Smooth muscle cell (in vitro differentiated cells): ENCODE measurements around the gene FGF21. TPM values are rescaled to one million over a fixed set of nuclear protein-coding genes. Genes with fewer than 3 reads are reported as not detected.
A peak's percentile ranks its signal among the peaks of the same experiment; 100 is the strongest.

ENCODE experiments used
- DNase-seq: peaks from one replicate; lab custom pipeline; 2025; ENCODE audit not compliant: unreplicated experiment; lab: John Stamatoyannopoulos, UW
- H2AFZ ChIP-seq: fragments of 200-600 bp; sonication (generic); 2 replicates; pipeline ENCODE4 v1.6.0; 2016; ENCODE audit warnings: antibody characterized with exemption, low read depth, mild to moderate bottlenecking
- H3F3A ChIP-seq: fragments of 200-600 bp; sonication (generic); 2 replicates; pipeline ENCODE4 v1.6.0; 2017; ENCODE audit warnings: antibody characterized with exemption, low read depth
- H3K27ac ChIP-seq: fragments of 200-600 bp; sonication (generic); 2 replicates; pipeline ENCODE4 v1.5.1; 2016; ENCODE audit warnings: low read depth, mild to moderate bottlenecking
- H3K27me3 ChIP-seq: fragments of 200-600 bp; sonication (generic); 2 replicates; pipeline ENCODE4 v1.6.1; 2016; ENCODE audit warnings: low read depth, mild to moderate bottlenecking
- H3K36me3 ChIP-seq: fragments of 200-600 bp; sonication (generic); 2 replicates; pipeline ENCODE4 v1.5.1; 2016; ENCODE audit warnings: low read depth
- H3K4me1 ChIP-seq: fragments of 200-600 bp; sonication (generic); 2 replicates; pipeline ENCODE4 v1.5.1; 2016; ENCODE audit warnings: low read depth
- H3K4me2 ChIP-seq: fragments of 200-600 bp; sonication (generic); 2 replicates; pipeline ENCODE4 v1.6.0; 2016; ENCODE audit warnings: mild to moderate bottlenecking
- H3K4me3 ChIP-seq: fragments of 200-600 bp; sonication (generic); 2 replicates; pipeline ENCODE4 v1.5.1; 2016; ENCODE audit warnings: mild to moderate bottlenecking
- H3K79me2 ChIP-seq: fragments of 200-600 bp; sonication (generic); 2 replicates; pipeline ENCODE4 v1.6.0; 2016; ENCODE audit warnings: low read depth, mild to moderate bottlenecking
- H3K9ac ChIP-seq: fragments of 200-600 bp; sonication (generic); 2 replicates; pipeline ENCODE4 v1.6.0; 2016; ENCODE audit warnings: low read depth
- H3K9me3 ChIP-seq: fragments of 200-600 bp; sonication (generic); replicated peaks from 2 replicates; pipeline ENCODE4 v1.5.1; 2016; ENCODE audit warnings: low read depth
- H4K20me1 ChIP-seq: fragments of 200-600 bp; sonication (generic); 2 replicates; pipeline ENCODE4 v1.6.0; 2016; ENCODE audit warnings: low read depth
- CTCF ChIP-seq: fragments of 200-600 bp; sonication (generic); IDR thresholded peaks from 2 replicates; pipeline ENCODE4 v1.5.1; 2017; ENCODE audit warnings: borderline replicate concordance, mild to moderate bottlenecking, antibody characterized with exemption; ENCODE audit not compliant: insufficient read depth, poor library complexity, severe bottlenecking
- WGBS: methylation state at CpG from one replicate; pipeline ENCODE4 v1.1.7; 2016; ENCODE audit warnings: low lambda C conversion rate; 5-methylcytosine and 5-hydroxymethylcytosine counted together
- polyA plus RNA-seq: library from polyadenylated mRNA; unstranded; fragments of >200 nt; fragmentation: Nextera tagmentation; extraction: Ambion mirVana; gene quantifications from 2 replicates; pipeline ENCODE4 v1.2.1, GENCODE V29; 2016
- total RNA-seq: library from RNA; depleted of rRNA; stranded (reverse); fragments of >200 nt; gene quantifications from 2 replicates; pipeline ENCODE4 v1.2.3, GENCODE V29; 2014

FGF21 gene
- total and polyA plus RNA-seq, 2 experiments from 2014 or later: not detected

GRCh38 chr19:48742096-48742495 is 13.2 kb upstream of the FGF21 start:
- Histone ChIP-seq H3K4me3 (no peak overlapping the region), H3K36me3 (no peaks in the 10 kb centered on the region), H3K27me3 (no peaks in the 10 kb centered on the region), H3K27ac (no peak overlapping the region), H3K79me2 (no peaks in the 10 kb centered on the region), H3F3A (no peaks in the 10 kb centered on the region), H3K4me1 (peaks cover 9% of the 10 kb centered on the region), H3K4me2 (no peak overlapping the region), H3K9me3 (no peaks in the 10 kb centered on the region), H4K20me1 (no peaks in the 10 kb centered on the region), H2AFZ (no peak overlapping the region), H3K9ac (no peak overlapping the region)
- WGBS: 91% methylated on average over 11 of the region's 11 CpGs
- no peak for TF ChIP-seq CTCF
- DNase-seq: no peak

- no peak for DNase-seq
- no peaks in the 10 kb centered on the region for H3K27me3 ChIP-seq
- no peaks in the 10 kb centered on the region for H4K20me1 ChIP-seq
- no peaks in the 10 kb centered on the region for H3K4me1 ChIP-seq
- H3K9ac ChIP-seq: no peak overlapping the region
- no peaks in the 10 kb centered on the region for H3K79me2 ChIP-seq
- 66% methylated on average over 33 of the region's 33 CpGs for WGBS
- no peak overlapping the region for H3K4me2 ChIP-seq
- H3K36me3 ChIP-seq: no peaks in the 10 kb centered on the region
- no peak for TF ChIP-seq CTCF
- no peaks in the 10 kb centered on the region for H3K9me3 ChIP-seq
- H3K27ac ChIP-seq: no peak overlapping the region
- no peak overlapping the region for H2AFZ ChIP-seq
- peaks cover 3% of the 10 kb centered on the region for H3F3A ChIP-seq
- no peak overlapping the region for H3K4me3 ChIP-seq
Observed at GRCh38 chr19:48745208-48745995, 9.9 kb upstream of the FGF21 start.

- Histone ChIP-seq H3K4me2 (peak overlapping the region; percentile 85), H2AFZ (no peak overlapping the region), H3K36me3 (no peaks in the 10 kb centered on the region), H3F3A (peaks cover 3% of the 10 kb centered on the region), H4K20me1 (no peaks in the 10 kb centered on the region), H3K79me2 (no peaks in the 10 kb centered on the region), H3K4me3 (no peak overlapping the region), H3K4me1 (no peaks in the 10 kb centered on the region), H3K9me3 (no peaks in the 10 kb centered on the region), H3K9ac (peak overlapping the region; percentile 41), H3K27ac (peak overlapping the region; percentile 72), H3K27me3 (no peaks in the 10 kb centered on the region)
- no peak for DNase-seq
- TF ChIP-seq CTCF: no peak
- 95% methylated on average over 8 of the region's 8 CpGs for WGBS
Observed at GRCh38 chr19:48746110-48746509, 9.2 kb upstream of the FGF21 start.
